Spleen (tissue), 7 donors: Measurements from ENCODE around the gene TMTC2.

Experiments
- POLR2A ChIP-seq, 3 donors: fragments of 450-650 bp; IDR thresholded peaks; one replicate each; pipeline ENCODE4 v1.5.1; 2017; ENCODE audit warnings: antibody characterized with exemption in 3 of 3, mild to moderate bottlenecking in 1 of 3
- POLR2AphosphoS5 ChIP-seq, 3 donors: sonication (generic); formaldehyde crosslinking; IDR thresholded peaks; one replicate each; pipeline ENCODE4 v1.5.1; 2017; ENCODE audit warnings: antibody characterized with exemption in 3 of 3
- TF ChIP-seq, protein P1 (sequence below), 11 experiments: fragments of 200-600 bp in 7 of 11; fragments of 450-650 bp in 4 of 11; sonication (generic) in 4 of 11; IDR thresholded peaks in 8 of 11; conservative IDR thresholded peaks in 3 of 11; 1 replicate in 7 of 11; 2 replicates in 4 of 11; pipeline versions ENCODE4 v1.4.0 to v1.8.0; 2016 to 2021; ENCODE audit warnings: antibody characterized with exemption in 11 of 11, inconsistent platforms in 4 of 11, mild to moderate bottlenecking in 1 of 11
- donor health status: DM: no; HTN: no; CAD: no; lungs with moderate emphysema.
- donor health status: DM: no; HTN: no; CAD: no.
- donor health status: DM: no; HTN: no; CAD: no.

- TF ChIP-seq, protein P1, sequence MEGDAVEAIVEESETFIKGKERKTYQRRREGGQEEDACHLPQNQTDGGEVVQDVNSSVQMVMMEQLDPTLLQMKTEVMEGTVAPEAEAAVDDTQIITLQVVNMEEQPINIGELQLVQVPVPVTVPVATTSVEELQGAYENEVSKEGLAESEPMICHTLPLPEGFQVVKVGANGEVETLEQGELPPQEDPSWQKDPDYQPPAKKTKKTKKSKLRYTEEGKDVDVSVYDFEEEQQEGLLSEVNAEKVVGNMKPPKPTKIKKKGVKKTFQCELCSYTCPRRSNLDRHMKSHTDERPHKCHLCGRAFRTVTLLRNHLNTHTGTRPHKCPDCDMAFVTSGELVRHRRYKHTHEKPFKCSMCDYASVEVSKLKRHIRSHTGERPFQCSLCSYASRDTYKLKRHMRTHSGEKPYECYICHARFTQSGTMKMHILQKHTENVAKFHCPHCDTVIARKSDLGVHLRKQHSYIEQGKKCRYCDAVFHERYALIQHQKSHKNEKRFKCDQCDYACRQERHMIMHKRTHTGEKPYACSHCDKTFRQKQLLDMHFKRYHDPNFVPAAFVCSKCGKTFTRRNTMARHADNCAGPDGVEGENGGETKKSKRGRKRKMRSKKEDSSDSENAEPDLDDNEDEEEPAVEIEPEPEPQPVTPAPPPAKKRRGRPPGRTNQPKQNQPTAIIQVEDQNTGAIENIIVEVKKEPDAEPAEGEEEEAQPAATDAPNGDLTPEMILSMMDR (IDR thresholded peaks at IDR 0.05 in 8 of 11, conservative IDR thresholded peaks at IDR 0.05 in 3 of 11), result no peak
- TF ChIP-seq POLR2AphosphoS5 (IDR thresholded peaks at IDR 0.05), result no peak
- no peak for TF ChIP-seq POLR2A (IDR thresholded peaks at IDR 0.05)
Observed at GRCh38 chr12:82919388-82920054, 232.8 kb downstream of the TMTC2 start.
